NT2/D1 (cell line): ENCODE measurements around the gene PCDHGB7.
"Not testable (repeated sequence)": the region's sequence is repeated elsewhere in the genome, so short reads cannot be mapped to it uniquely, and the experiment has no call there.

Source experiments
- DNase-seq: peaks from one replicate; pipeline ENCODE4 v3.0.0-alpha.2; 2011; ENCODE audit warnings: low read depth, low spot score
- H3K27me3 ChIP-seq: 2 replicates; pipeline ENCODE4 v1.6.0; 2011; ENCODE audit warnings: mild to moderate bottlenecking; ENCODE audit not compliant: insufficient read length, insufficient read depth
- H3K36me3 ChIP-seq: 2 replicates; pipeline ENCODE4 v1.6.1; 2011; ENCODE audit warnings: mild to moderate bottlenecking, low read length, mixed read lengths; ENCODE audit not compliant: insufficient read depth, insufficient read length
- H3K4me1 ChIP-seq: 2 replicates; pipeline ENCODE4 v1.5.1; 2011; ENCODE audit not compliant: insufficient read depth, insufficient read length
- H3K4me3 ChIP-seq: 2 replicates; pipeline ENCODE4 v1.5.1; 2011; ENCODE audit warnings: low read depth; ENCODE audit not compliant: insufficient read length
- H3K9ac ChIP-seq: 2 replicates; pipeline ENCODE4 v1.6.0; 2011; ENCODE audit warnings: low read depth; ENCODE audit not compliant: insufficient read length
- H3K9me3 ChIP-seq: 2 replicates; pipeline ENCODE4 v1.5.1; 2011; ENCODE audit warnings: mild to moderate bottlenecking, low read length; ENCODE audit not compliant: insufficient read depth
- SUZ12 ChIP-seq: IDR thresholded peaks from 2 replicates; pipeline ENCODE4 v1.6.1; 2011; ENCODE audit not compliant: insufficient read length, insufficient read depth; ENCODE audit errors: extremely low read depth
- YY1 ChIP-seq: IDR thresholded peaks from 2 replicates; pipeline ENCODE4 v1.6.1; 2011; ENCODE audit not compliant: insufficient read length, insufficient read depth
- ZNF274 ChIP-seq: IDR thresholded peaks from 2 replicates; pipeline ENCODE4 v1.6.1; 2011; ENCODE audit warnings: mild to moderate bottlenecking, low read depth, low read length

The PCDHGB7 gene

GRCh38 chr5:141413540-141414069 lies 3.9 kb upstream of the PCDHGB7 start:
- no peak for DNase-seq
- Histone ChIP-seq H3K9me3 (peaks cover 15% of the 10 kb centered on the region; the same call in 1 of the 2 replicates), H3K36me3 (no peaks in the 10 kb centered on the region), H3K9ac (peak overlapping the region; percentile 67), H3K4me3 (peak overlapping the region; percentile 42), H3K27me3 (peaks cover 18% of the 10 kb centered on the region), H3K4me1 (no peaks in the 10 kb centered on the region)
- TF ChIP-seq ZNF274 = no peak

- H3K36me3 ChIP-seq, DNase-seq, H3K4me1 ChIP-seq, H3K4me3 ChIP-seq, H3K9ac ChIP-seq: not testable (repeated sequence)
- peaks cover 18% of the 10 kb centered on the region; the same call in 1 of the 2 replicates for H3K9me3 ChIP-seq
- peaks cover 14% of the 10 kb centered on the region for H3K27me3 ChIP-seq
Measured at GRCh38 chr5:141414548-141415274, 2.8 kb upstream of the PCDHGB7 start.

DNA sequence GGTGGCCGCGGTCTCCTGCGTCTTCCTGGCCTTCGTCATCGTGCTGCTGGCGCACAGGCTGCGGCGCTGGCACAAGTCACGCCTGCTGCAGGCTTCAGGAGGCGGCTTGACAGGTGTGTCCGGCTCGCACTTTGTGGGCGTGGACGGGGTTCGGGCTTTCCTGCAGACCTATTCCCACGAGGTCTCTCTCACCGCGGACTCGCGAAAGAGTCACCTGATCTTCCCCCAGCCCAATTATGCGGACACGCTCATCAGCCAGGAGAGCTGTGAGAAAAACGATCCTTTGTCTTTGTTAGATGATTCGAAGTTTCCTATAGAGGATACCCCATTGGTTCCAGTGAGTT lies 2.2 kb upstream of the PCDHGB7 start:
- H3K9me3 ChIP-seq = peaks cover 22% of the 10 kb centered on the region; the same call in 1 of the 2 replicates
- not testable (repeated sequence) for DNase-seq, H3K36me3 ChIP-seq, H3K9ac ChIP-seq, H3K4me3 ChIP-seq, H3K4me1 ChIP-seq
- peaks cover 13% of the 10 kb centered on the region for H3K27me3 ChIP-seq

- Histone ChIP-seq H3K4me3 (no peak overlapping the region), H3K9me3 (peaks cover 52% of the 10 kb centered on the region), H3K27me3 (peaks cover 25% of the 10 kb centered on the region), H3K9ac (no peak overlapping the region), H3K4me1 (no peaks in the 10 kb centered on the region), H3K36me3 (peaks cover 5% of the 10 kb centered on the region)
- no peak for DNase-seq
- TF ChIP-seq YY1 = no peak
- no peak for TF ChIP-seq ZNF274
- TF ChIP-seq SUZ12 = no peak
Measured at GRCh38 chr5:141419074-141419880, 1.8 kb downstream of the PCDHGB7 start.

DNA sequence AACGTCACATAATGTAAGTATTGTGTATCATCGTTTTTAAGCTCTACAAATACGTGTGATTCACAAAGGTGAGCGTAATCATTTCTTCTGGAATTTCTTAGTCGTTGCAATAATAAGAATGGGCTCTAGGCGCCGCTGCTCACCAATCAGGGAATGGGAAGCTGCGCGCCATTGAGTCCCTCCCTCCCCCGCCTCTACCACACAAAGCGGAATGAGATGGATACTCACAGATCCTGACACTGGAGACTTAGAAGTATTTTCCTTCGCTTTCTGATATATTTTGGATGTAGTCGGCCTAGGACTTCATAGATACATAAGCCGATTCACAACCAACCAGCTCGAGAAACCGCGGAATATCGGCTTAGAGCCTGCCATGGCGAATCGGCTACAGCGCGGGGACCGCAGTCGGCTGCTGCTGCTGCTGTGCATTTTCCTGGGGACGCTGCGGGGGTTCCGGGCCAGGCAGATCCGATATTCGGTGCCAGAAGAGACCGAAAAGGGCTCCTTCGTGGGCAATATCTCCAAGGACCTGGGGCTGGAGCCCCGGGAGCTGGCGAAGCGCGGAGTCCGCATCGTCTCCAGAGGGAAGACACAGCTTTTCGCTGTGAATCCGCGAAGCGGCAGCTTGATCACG lies 3.5 kb downstream of the PCDHGB7 start, which contains the start of gene PCDHGA11:
TSS of gene PCDHGA11 (plus strand) at position 197 of the 634 bp plus-strand sequence. CDS start at position 374, 177 bp downstream.
- no peak for DNase-seq
- no peaks in the 10 kb centered on the region for H3K4me1 ChIP-seq
- peak; percentile 37 for TF ChIP-seq YY1
- TF ChIP-seq ZNF274 = no peak
- H3K36me3 ChIP-seq = peaks cover 5% of the 10 kb centered on the region
- H3K4me3 ChIP-seq = peak within 1 kb of the TSS; percentile 47
- peaks cover 25% of the 10 kb centered on the region for H3K27me3 ChIP-seq
- peaks cover 52% of the 10 kb centered on the region for H3K9me3 ChIP-seq
- H3K9ac ChIP-seq = peak within 1 kb of the TSS; percentile 83

- no peak for TF ChIP-seq SUZ12
- no peak for TF ChIP-seq ZNF274
- no peak for TF ChIP-seq YY1
- H3K9ac ChIP-seq = peak overlapping the region; percentile 83
- peaks cover 25% of the 10 kb centered on the region for H3K27me3 ChIP-seq
- H3K36me3 ChIP-seq = peaks cover 5% of the 10 kb centered on the region
- H3K4me3 ChIP-seq = peak overlapping the region; percentile 47
- no peaks in the 10 kb centered on the region for H3K4me1 ChIP-seq
- peaks cover 52% of the 10 kb centered on the region for H3K9me3 ChIP-seq
- DNase-seq = no peak
Measured at GRCh38 chr5:141421489-141421855, 4.0 kb downstream of the PCDHGB7 start.

DNA sequence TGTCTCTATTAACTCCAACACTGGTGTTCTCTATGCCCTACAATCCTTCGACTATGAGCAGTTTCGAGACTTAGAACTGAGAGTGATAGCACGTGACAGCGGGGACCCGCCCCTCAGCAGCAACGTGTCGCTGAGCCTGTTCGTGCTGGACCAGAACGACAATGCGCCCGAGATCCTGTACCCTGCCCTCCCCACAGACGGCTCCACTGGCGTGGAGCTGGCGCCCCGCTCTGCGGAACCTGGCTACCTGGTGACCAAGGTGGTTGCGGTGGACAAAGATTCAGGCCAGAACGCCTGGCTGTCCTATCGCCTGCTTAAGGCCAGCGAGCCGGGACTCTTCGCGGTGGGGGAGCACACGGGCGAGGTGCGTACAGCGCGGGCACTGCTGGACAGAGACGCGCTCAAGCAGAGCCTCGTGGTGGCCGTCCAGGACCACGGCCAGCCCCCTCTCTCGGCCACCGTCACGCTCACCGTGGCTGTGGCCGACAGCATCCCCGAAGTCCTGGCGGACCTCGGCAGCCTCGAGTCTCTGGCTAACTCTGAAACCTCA lies 5.3 kb downstream of the PCDHGB7 start:
- TF ChIP-seq ZNF274 (no peak), SUZ12 (no peak), YY1 (no peak)
- DNase-seq = no peak
- Histone ChIP-seq H3K36me3 (peaks cover 10% of the 10 kb centered on the region), H3K9me3 (peaks cover 57% of the 10 kb centered on the region), H3K9ac (no peak overlapping the region), H3K4me3 (no peak overlapping the region), H3K4me1 (no peaks in the 10 kb centered on the region), H3K27me3 (peaks cover 25% of the 10 kb centered on the region)
